IMR-90 (cell line): ENCODE results near the gene IVL. TPM values are rescaled to one million over a fixed set of nuclear protein-coding genes. Genes with fewer than 3 reads are reported as not detected.

Experiments used
- ATAC-seq: fragments of 200-7000 bp; cut with Tn5 transposase; 2 replicates; pipeline ENCODE4 v1.9.1; 2020; ENCODE audit warnings: low read depth, mild to moderate bottlenecking, moderate library complexity
- BruUV-seq: library from RNA; stranded (reverse); fragments of 400-500 nt; replicated peaks from 2 replicates; lab custom pipeline; 2021; lab: Mats Ljungman, UMichigan
- CTCF ChIA-PET: fragments of 300-600 bp; formaldehyde crosslinking; extraction: SDS; loops from one replicate; lab custom pipeline; 2021; ENCODE audit warnings: antibody characterized with exemption; lab: Yijun Ruan, JAX
- POLR2A ChIA-PET: fragments of 300-600 bp; sonication (Branson Sonifier 250); formaldehyde crosslinking; loops from one replicate; lab custom pipeline; 2022; ENCODE audit warnings: antibody characterized with exemption; ENCODE audit not compliant: unreplicated experiment; lab: Charles Lee
- DNase-seq: peaks from one replicate; pipeline ENCODE4 v3.0.0; 2013
- H2AFZ ChIP-seq: replicated peaks from 2 replicates; pipeline ENCODE3; 2013; ENCODE audit warnings: low read length, mild to moderate bottlenecking; ENCODE audit not compliant: poor library complexity
- H2AK5ac ChIP-seq: 2 replicates; pipeline ENCODE4 v1.6.1; 2013; ENCODE audit warnings: low read depth, low read length, inconsistent platforms
- H2AK9ac ChIP-seq: replicated peaks from 2 replicates; pipeline ENCODE3; 2013; ENCODE audit warnings: mild to moderate bottlenecking, low read depth, low read length, moderate library complexity; ENCODE audit not compliant: poor library complexity
- H2BK120ac ChIP-seq: 2 replicates; pipeline ENCODE4 v1.6.1; 2013; ENCODE audit warnings: low read depth, low read length, inconsistent platforms
- H2BK15ac ChIP-seq: 3 replicates; pipeline ENCODE4 v1.6.1; 2013; ENCODE audit warnings: low read depth, low read length, inconsistent platforms
- H2BK20ac ChIP-seq: 2 replicates; pipeline ENCODE4 v1.6.1; 2013; ENCODE audit warnings: low read depth, mild to moderate bottlenecking, inconsistent platforms, low read length, moderate library complexity
- H2BK5ac ChIP-seq: 2 replicates; pipeline ENCODE4 v1.6.1; 2013; ENCODE audit warnings: mild to moderate bottlenecking, low read depth, low read length, inconsistent platforms; ENCODE audit not compliant: poor library complexity, severe bottlenecking
- H3K14ac ChIP-seq: replicated peaks from 2 replicates; pipeline ENCODE4 v1.6.1; 2013; ENCODE audit warnings: low read depth, low read length, inconsistent platforms
- H3K18ac ChIP-seq: 2 replicates; pipeline ENCODE4 v1.6.1; 2013; ENCODE audit warnings: low read depth, low read length, control low read depth
- H3K23ac ChIP-seq: 2 replicates; pipeline ENCODE4 v1.6.1; 2013; ENCODE audit warnings: low read depth, low read length, inconsistent platforms
- H3K27ac ChIP-seq: 2 replicates; pipeline ENCODE4 v1.5.1; 2013; ENCODE audit warnings: mild to moderate bottlenecking, control low read depth, low read length; ENCODE audit not compliant: insufficient read depth
- H3K27me3 ChIP-seq: 2 replicates; pipeline ENCODE4 v1.6.1; 2013; ENCODE audit warnings: low read length; ENCODE audit not compliant: control insufficient read depth, insufficient read depth
- H3K36me3 ChIP-seq: 2 replicates; pipeline ENCODE4 v1.6.1; 2013; ENCODE audit warnings: low read length, mixed read lengths; ENCODE audit not compliant: control insufficient read depth, insufficient read depth
- H3K4ac ChIP-seq: 2 replicates; pipeline ENCODE4 v1.6.1; 2013; ENCODE audit warnings: low read depth, low read length, inconsistent platforms
- H3K4me1 ChIP-seq: 2 replicates; pipeline ENCODE4 v1.6.1; 2013; ENCODE audit warnings: low read length, mixed read lengths; ENCODE audit not compliant: control insufficient read depth, insufficient read depth
- H3K4me2 ChIP-seq: 2 replicates; pipeline ENCODE4 v1.6.1; 2013; ENCODE audit warnings: low read depth, mild to moderate bottlenecking, control low read depth, low read length, moderate library complexity
- H3K4me3 ChIP-seq: 2 replicates; pipeline ENCODE4 v1.5.1; 2013; ENCODE audit warnings: low read depth, mild to moderate bottlenecking, control low read depth, low read length, moderate library complexity; ENCODE audit not compliant: insufficient read depth
- H3K56ac ChIP-seq: 2 replicates; pipeline ENCODE4 v1.6.1; 2013; ENCODE audit warnings: low read length, inconsistent platforms; ENCODE audit not compliant: insufficient read depth; ENCODE audit errors: extremely low read depth
- H3K79me1 ChIP-seq, 2 experiments: 2 replicates each; pipeline ENCODE4 v1.6.1; 2013; ENCODE audit warnings: low read length in 2 of 2, inconsistent platforms in 1 of 2, low read depth in 1 of 2
- H3K9ac ChIP-seq: 2 replicates; pipeline ENCODE4 v1.6.1; 2013; ENCODE audit warnings: low read depth, low read length, control low read depth
- H3K9me1 ChIP-seq: 2 replicates; pipeline ENCODE4 v1.6.1; 2013; ENCODE audit warnings: low read length, inconsistent platforms; ENCODE audit not compliant: insufficient read depth
- H3K9me3 ChIP-seq: 2 replicates; pipeline ENCODE4 v1.6.1; 2013; ENCODE audit warnings: low read length; ENCODE audit not compliant: control insufficient read depth, insufficient read depth
- H4K20me1 ChIP-seq: 2 replicates; pipeline ENCODE4 v1.6.1; 2013; ENCODE audit warnings: low read length, inconsistent platforms; ENCODE audit not compliant: insufficient read depth
- H4K5ac ChIP-seq: 2 replicates; pipeline ENCODE4 v1.6.1; 2013; ENCODE audit warnings: mild to moderate bottlenecking, low read depth, low read length, control low read depth
- H4K8ac ChIP-seq, 2 experiments: 2 replicates each; pipeline ENCODE4 v1.6.1; 2013; ENCODE audit warnings: low read depth in 2 of 2, low read length in 2 of 2, control low read depth in 1 of 2, inconsistent platforms in 1 of 2
- H4K91ac ChIP-seq: 2 replicates; pipeline ENCODE4 v1.6.1; 2013; ENCODE audit warnings: low read depth, low read length, inconsistent platforms; ENCODE audit not compliant: insufficient read depth
- CEBPB ChIP-seq: IDR thresholded peaks from 2 replicates; pipeline ENCODE4 v1.6.1; 2012; ENCODE audit warnings: low read depth, low read length, improper control_type of control experiment
- CTCF ChIP-seq: conservative IDR thresholded peaks from 2 replicates; pipeline ENCODE4 v1.5.1; 2012; ENCODE audit warnings: mild to moderate bottlenecking, low read depth, low read length, improper control_type of control experiment
- ELK1 ChIP-seq: fragments of 150-350 bp; IDR thresholded peaks from 2 replicates; pipeline ENCODE4 v1.6.1; 2016; ENCODE audit warnings: low read depth, mild to moderate bottlenecking, low read length, moderate library complexity, borderline replicate concordance
- FOS ChIP-seq: fragments of 150-350 bp; IDR thresholded peaks from 2 replicates; pipeline ENCODE4 v1.6.1; 2016; ENCODE audit warnings: low read depth, low read length
- MAFK ChIP-seq: IDR thresholded peaks from 2 replicates; pipeline ENCODE4 v1.6.1; 2012; ENCODE audit warnings: low read depth, low read length, improper control_type of control experiment
- MAZ ChIP-seq: IDR thresholded peaks from 2 replicates; pipeline ENCODE4 v1.6.1; 2012; ENCODE audit warnings: low read depth, mild to moderate bottlenecking, low read length, improper control_type of control experiment, moderate library complexity, borderline replicate concordance
- MXI1 ChIP-seq: IDR thresholded peaks from 2 replicates; pipeline ENCODE4 v1.6.1; 2012; ENCODE audit warnings: low read depth, mild to moderate bottlenecking, low read length, moderate library complexity, borderline replicate concordance
- NFE2L2 ChIP-seq: fragments of 150-350 bp; IDR thresholded peaks from 2 replicates; pipeline ENCODE4 v1.6.1; 2016; ENCODE audit warnings: low read depth, mild to moderate bottlenecking, low read length
- RAD21 ChIP-seq: IDR thresholded peaks from 2 replicates; pipeline ENCODE4 v1.6.1; 2012; ENCODE audit warnings: low read length, improper control_type of control experiment
- RCOR1 ChIP-seq: IDR thresholded peaks from 2 replicates; pipeline ENCODE4 v1.6.1; 2012; ENCODE audit warnings: mild to moderate bottlenecking, low read length, improper control_type of control experiment; ENCODE audit not compliant: insufficient replicate concordance
- SMC3 ChIP-seq: fragments of 150-350 bp; IDR thresholded peaks from 2 replicates; pipeline ENCODE4 v1.6.1; 2016; ENCODE audit warnings: low read depth, mild to moderate bottlenecking, antibody characterized with exemption, low read length, moderate library complexity
- USF2 ChIP-seq: fragments of 150-350 bp; IDR thresholded peaks from 2 replicates; pipeline ENCODE4 v1.6.1; 2017; ENCODE audit warnings: mild to moderate bottlenecking, antibody characterized with exemption, low read length, low read depth
- WGBS, 2 experiments: methylation state at CpG; one replicate each; pipeline versions ENCODE4 v1.1.5 to v1.1.7; 2013; ENCODE audit warnings: missing lambda C conversion rate in 2 of 2; ENCODE audit not compliant: insufficient read length in 1 of 2; ENCODE audit errors: extremely low coverage in 2 of 2; 5-methylcytosine and 5-hydroxymethylcytosine counted together
- dilution Hi-C: fragments of 300-500 bp; cut with HindIII; formaldehyde crosslinking; loops from one replicate; pipeline ENCODE4 v1.14.3; 2018; ENCODE audit warnings: low sequenced_read_pairs; ENCODE audit not compliant: unreplicated experiment
- in situ Hi-C: fragments of 300-500 bp; cut with MboI; formaldehyde crosslinking; loops from 3 replicates; pipeline ENCODE4 v1.14.3; 2019; ENCODE audit warnings: low sequenced_read_pairs, inconsistent platforms, mixed read lengths
- intact Hi-C: fragments of 100-400 bp; cut with micrococcal nuclease; formaldehyde crosslinking; loops from 2 replicates; pipeline ENCODE4 v1.10.0; 2022
- polyA plus RNA-seq, 3 experiments: library from polyadenylated mRNA; depleted of rRNA; stranded (reverse); fragments of >200 nt; gene quantifications; 2 replicates each; pipeline ENCODE4 v1.2.3, GENCODE V29; 2012; ENCODE audit warnings: low replicate concordance in 1 of 3
- total RNA-seq: library from RNA; depleted of rRNA; stranded (reverse); fragments of >200 nt; gene quantifications from 2 replicates; pipeline ENCODE4 v1.2.3, GENCODE V29; 2012

The IVL gene
- total and polyA plus RNA-seq, 2 of the 4 experiments (the other 2 are of a cell fraction), result not detected

GRCh38 chr1:152869808-152870419 lies 38.4 kb upstream of the IVL start:
- Histone ChIP-seq H3K4ac (no peak overlapping the region), H3K9me3 (no peaks in the 10 kb centered on the region), H3K9me1 (no peaks in the 10 kb centered on the region), H3K4me1 (no peaks in the 10 kb centered on the region), H2BK15ac (no peak overlapping the region), H3K4me3 (no peak overlapping the region), H3K4me2 (no peak overlapping the region), H4K5ac (no peak overlapping the region), H2AK5ac (no peak overlapping the region), H3K9ac (no peak overlapping the region), H3K27ac (no peak overlapping the region), H3K27me3 (no peaks in the 10 kb centered on the region), H4K20me1 (no peaks in the 10 kb centered on the region), H3K23ac (no peak overlapping the region), H3K56ac (no peak overlapping the region), H3K14ac (no peak overlapping the region), H2BK20ac (no peak overlapping the region), H3K18ac (no peak overlapping the region), H3K36me3 (no peaks in the 10 kb centered on the region), H4K8ac (no peak overlapping the region), H4K91ac (no peak overlapping the region), H2BK5ac (no peak overlapping the region), H2AK9ac (no peak overlapping the region), H2AFZ (no peak overlapping the region), H2BK120ac (no peak overlapping the region), H3K79me1 (no peaks in the 10 kb centered on the region)
- CTCF ChIA-PET, result interaction anchor here (1.0 kb wide), 1 partner anchor 14 kb away, joined by 3 read pairs; no protein-coding TSS in a partner anchor
- BruUV-seq, result no TSS peak
- WGBS, 2 experiments, result no CpG with 5 or more reads among the region's 9 CpGs
- TF ChIP-seq RCOR1 (no peak), SMC3 (peak; percentile 56), MXI1 (no peak), CEBPB (no peak), ELK1 (no peak), RAD21 (peak; percentile 55), USF2 (no peak), FOS (no peak), MAFK (no peak), MAZ (no peak), NFE2L2 (no peak), CTCF (peak; percentile 67)
- intact Hi-C loops, result loop anchor here (1.0 to 2.0 kb wide), 2 partner anchors 353 to 359 kb away; no protein-coding TSS in a partner anchor
- peak; percentile 51 for DNase-seq
- in situ Hi-C loops, result loop anchor here (5.0 kb wide), 1 partner anchor 357 kb away; no protein-coding TSS in a partner anchor
- dilution Hi-C loops, result no loop called here
- POLR2A ChIA-PET, result no interaction called here
- ATAC-seq, result peak; percentile 90
